IPS-NIHi7 (cell line): ENCODE results near the gene TOMM20.
"Not testable (repeated sequence)": the region's sequence is repeated elsewhere in the genome, so short reads cannot be mapped to it uniquely, and the experiment has no call there.

ENCODE experiments used
- DNase-seq: peaks from one replicate; pipeline ENCODE4 v3.0.0; 2012; ENCODE audit warnings: mixed read lengths; ENCODE audit errors: extremely low spot score

TOMM20 gene

DNA sequence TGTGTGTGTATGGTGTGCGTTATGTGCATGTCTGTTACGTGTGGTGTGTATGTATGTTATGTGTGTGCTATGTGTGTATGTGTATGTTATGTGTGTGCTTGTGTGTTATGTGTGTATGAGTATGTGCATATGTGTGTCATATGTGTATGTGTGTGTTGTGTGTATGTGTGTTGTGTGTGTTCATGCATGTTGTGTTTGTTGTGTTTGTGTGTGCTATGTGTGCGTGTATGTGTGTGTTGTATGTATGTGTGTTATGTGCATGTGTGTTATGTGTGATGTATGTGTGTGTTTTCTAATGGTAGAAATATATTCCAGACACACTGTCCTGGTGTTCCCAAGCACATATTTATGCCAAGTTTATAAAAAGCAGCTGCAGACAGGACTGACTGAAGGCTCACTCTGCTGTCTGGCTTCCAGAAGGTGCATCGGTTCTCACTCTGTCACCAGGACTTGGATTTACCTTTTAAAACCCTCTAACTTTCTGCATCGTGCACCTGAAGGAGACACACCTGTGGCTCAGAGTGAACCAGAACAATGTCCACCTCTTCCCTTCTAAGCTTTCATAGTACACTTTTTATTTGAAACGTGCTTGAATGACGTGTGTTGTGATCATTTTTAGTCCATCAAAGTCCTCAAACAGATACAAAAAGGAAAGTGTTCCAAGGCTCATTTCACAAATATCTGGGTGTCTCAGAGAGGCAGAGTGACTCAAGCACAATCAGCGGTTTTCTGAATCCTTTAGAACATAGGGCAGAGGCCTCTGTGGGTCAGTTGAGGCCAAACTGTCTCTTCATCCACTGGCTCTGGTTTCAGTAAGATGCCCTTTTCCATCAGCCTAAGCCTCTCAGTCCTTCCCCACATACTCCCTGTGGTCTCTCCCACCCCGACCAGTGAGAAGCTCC lies 49.9 kb downstream of the TOMM20 start:
- DNase-seq = no peak

DNA sequence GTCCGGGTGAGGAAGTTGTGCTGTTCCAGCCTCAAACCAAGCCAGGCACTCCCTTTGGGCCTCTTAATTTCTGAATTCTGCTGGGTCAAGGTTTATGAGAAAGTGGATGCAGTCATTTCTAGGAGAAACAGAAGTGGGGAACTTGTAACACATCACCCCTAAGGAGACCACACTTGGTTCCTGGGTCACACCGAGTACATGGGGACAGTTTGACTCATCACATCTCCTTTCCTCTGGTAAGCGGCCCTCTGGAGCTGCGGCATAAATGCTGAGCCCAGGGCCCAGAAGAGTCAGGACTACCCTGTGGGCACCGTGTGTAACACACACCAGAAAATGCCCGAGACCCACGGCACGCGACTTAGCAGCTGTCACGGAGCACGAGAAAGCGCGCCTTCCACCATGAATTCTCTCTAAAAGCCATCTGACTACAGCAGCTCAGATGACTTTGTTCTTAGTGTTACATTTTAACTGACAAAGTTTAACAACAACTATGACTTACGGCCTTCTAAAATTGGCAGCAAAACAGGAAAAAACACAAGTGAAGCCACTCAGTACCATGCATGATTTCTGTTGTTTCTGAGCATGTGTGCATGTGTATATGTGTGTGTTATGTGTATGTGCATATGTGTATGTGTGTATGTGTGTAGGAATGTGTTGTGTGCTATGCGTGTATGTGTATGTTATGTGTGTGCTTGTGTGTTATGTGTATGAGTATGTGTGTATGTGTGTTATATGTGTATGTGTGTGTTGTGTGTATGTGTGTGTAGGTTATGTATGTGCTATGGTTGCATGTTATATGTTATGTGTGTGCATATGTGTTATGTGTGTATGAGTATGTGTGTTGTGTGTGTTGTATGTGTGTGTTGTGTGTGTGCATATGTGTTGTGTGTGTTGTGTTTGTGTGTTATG lies 50.8 kb downstream of the TOMM20 start:
- DNase-seq = no peak

DNA sequence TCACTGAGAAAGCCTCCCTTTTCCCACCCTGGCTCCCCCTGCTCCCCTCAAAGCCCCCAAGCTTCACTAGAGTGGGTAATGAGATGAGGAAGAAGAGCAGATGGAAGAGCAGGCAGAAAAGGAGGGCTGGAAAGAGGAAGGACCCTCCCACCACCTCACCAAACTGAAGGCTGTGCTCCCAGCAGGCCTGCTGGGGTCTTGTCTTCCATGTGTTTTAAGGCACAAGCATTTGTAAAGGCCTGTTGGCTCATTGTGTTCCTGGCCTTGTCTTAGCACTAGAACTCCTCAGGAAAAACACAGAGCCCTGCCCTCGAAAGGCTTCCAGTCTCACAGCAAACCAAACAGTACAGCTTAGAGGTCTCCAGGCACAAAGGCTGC lies 51.5 kb downstream of the TOMM20 start:
- no peak for DNase-seq

DNA sequence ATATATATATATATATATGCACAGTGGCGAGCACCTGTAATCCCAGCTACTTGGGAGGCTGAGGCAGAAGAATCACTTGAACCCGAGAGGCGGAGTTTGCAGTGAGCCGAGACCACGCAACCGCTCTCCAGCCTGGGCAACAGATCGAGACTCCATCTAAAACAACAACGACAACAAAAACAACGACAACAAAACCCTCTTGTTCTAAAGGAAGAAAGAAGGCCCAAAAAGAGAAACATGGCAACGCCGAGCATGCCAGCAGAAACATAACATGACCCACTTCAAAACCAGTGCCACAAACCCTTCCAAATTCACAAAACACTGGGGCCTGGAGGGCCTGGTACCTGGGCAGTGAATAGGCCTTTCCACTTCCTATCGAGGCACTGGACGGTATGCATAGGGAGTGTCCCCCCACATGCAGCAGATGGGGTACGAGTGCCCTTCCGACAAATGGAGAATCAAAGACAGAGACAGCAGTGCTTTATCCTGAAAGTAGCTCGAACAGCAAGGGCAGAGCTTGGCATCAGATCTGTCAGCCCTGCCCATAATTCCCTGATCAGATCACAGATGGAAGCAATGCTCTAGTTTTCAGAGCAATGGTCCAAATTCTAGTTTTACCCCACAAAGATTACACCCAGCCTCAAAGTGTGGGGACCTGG lies 52.0 kb downstream of the TOMM20 start:
- no peak for DNase-seq

DNA sequence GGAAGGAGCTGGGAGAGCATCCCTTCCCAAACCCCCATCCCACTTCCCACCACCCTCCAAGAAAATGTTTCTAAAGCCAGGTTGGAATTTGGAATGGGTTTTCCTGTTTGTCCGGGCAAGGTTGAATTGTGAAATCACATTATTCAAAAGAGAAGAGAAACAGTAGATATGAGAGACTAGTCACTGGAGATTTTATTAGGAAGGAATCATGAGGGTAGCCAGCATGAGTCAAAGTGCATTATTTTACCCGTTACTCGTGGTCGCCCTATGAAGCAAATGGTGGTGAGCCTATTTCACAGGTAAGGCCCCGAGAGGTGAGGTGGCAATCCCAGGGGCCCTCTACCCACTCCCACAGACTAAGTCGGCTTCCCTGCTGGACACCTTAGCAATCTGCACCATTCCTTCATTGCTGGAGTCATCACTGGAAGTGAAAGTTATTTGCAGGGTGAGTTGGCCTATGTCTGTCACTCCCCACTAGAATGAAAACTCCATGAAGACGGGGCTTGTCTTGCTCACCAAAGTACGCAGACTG lies 52.8 kb downstream of the TOMM20 start:
- DNase-seq = no peak

DNA sequence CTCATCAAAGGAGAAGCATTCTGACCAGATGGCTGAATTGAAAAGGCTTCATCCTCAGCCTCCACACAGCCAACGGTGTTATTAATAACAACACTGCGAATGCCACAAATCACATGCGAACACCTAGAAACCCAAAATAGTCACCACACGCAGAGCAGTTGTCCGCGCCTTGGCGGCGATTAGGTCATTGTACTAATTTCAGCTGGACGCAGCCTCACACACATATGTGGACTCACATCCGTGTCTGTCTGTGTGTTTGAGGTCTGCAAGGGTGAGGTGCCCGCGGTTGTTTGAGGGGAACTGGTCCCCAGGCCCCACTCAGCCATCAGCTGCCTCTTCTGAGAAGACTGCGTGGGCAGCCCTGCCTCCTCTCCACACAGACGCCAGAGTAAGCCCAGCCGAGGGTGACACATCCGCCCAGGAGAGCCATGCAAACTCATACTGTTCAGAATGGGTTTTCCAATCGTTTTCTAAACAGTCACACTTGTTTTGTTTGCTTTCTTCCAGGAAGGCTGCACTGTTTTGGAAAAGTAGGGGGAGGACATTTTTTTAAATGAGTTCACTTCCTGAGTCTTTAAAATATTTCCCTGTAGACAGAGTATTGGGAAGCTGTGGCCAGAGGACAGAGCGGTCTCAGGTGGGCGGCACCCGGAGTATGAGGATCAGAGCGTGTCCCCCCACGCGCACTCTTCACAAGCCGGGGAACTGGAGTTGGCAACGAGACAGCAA lies 53.4 kb downstream of the TOMM20 start:
- DNase-seq = no peak

DNA sequence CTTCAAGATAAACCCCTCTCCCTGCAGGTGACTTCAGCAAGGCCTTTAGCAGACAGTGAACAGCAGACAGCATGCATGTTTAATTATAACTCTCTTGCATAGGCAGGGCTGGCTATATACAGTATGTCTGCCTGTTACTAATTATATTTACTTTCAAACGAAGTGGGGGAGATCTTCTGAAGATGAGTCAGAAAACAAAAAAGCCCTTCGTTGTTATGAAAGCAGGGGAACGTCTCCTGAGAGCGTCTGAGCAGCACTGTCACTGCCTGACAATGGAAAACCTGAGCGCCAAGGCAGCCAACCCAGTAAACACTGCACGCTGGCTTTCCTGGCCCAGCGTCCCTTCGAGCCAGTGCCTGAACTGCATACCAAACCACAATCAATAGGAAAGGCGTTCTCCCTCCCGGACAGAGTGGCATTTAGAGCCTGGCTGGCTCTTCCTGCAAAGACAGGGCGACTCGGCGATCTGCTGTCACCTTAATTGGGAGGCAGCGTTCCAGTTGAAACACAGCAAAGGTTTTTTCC lies 54.1 kb downstream of the TOMM20 start:
- no peak for DNase-seq

DNA sequence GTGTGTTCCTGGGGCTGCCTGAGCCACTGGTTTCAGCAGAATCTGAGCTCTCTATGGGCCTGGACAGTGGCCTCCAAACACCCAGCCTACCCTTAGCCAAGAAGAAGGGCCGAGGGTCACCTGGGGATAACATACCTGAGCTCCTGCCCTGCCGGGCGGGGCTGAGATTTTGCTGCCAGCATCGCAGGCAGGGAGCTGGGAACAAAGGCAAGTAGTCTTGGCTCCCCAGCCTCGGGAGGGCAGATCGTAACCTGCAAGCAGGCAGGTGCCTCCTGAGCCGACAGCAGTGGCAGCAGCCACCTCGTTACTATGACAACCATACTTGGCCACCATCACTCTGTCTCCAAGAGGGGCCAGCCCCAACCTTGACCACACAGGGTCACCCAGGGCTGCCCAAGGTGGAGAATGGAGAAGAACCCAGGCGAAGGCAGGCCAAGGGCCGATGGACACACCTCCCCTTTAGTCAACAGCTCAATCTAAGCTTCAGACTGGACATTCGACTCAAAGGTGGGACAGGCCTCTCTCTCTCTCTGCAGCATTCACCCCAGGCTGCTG lies 54.6 kb downstream of the TOMM20 start:
- DNase-seq = no peak

DNA sequence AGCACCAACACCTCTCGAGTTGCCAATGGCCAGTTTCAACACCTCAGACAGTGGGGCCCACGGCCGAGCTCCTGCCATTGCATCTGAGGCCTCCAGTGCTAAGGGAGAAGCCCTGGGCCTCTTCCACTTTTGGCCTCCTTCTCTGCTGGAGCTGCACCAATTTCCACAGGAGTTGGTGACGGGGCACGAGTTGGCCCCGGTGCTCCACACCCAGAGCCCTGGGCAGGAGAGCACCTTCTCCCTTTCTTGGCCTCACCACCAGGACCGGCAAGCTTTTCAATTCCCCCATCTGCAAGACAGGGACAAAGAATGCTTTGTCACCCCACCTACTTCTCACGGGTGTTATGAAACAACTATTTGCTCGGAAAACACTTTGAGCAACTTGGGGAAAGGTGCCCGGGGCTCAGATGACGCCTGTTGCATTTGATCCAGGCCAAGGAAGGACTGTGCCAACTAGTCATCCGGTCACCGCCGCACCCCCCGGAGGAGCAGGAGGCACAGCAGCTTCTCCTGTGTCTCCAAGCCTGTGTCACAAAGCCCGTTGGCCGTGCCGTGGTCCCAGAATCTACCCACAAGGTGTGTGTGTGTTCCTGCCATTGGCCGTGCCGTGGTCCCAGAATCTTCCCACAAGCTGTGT lies 55.2 kb downstream of the TOMM20 start:
- DNase-seq = no peak

DNA sequence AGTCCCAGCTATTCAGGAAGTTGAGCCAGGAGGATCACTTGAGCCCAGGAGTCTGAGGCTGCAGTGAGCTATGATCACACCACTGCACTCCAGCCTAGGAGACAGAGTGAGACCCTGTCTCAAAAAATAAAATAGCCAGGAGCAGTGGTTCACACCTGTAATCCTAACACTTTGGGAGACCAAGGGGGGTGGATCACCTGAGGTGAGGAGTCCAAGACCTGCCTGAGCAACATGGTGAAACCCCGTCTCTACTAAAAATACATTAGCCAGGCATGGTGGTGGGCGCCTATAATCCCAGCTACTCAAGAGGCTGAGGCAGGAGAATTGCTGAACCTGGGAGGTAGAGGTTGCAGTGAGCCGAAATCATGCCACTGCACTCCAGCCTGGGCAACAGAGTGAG lies 56.1 kb downstream of the TOMM20 start:
- not testable (repeated sequence) for DNase-seq

DNA sequence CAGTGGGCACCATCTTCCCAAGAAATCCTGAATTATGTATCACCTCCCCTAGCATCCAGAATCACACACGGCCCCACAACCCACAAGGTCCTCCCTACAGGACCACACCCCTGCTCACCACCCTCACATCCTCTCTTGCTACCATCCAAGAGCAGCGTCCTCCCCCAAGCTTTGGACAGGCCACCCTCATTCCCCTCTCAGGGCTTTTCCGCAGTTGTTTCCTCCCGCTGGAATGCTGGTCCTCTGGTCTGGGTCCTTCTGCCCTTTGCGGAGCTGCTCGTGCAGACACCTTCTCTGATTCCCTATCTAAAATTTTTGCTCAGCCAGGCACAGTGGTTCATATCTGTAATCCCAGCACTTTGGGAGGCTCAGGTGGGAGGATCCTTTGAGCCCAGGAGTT lies 56.5 kb downstream of the TOMM20 start:
- no peak for DNase-seq

DNA sequence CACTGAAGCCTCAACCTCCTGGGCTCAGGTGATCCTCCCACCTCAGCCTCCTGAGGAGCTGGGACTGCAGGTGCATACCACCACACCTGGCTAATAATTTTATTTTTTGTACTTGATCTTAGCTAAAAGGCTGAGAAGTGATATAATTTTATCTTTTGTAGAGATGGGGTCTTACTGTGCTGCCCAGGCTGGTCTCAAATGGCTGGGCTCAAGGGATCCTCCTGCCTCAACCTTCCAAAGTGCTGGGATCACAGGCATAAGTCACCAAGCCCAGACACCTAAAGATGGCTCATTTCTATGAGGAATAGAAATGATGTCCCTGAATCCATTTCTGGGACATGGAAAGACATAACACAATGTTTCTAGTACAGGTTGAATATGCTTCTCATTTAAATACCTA lies 57.8 kb downstream of the TOMM20 start:
- DNase-seq = no peak

DNA sequence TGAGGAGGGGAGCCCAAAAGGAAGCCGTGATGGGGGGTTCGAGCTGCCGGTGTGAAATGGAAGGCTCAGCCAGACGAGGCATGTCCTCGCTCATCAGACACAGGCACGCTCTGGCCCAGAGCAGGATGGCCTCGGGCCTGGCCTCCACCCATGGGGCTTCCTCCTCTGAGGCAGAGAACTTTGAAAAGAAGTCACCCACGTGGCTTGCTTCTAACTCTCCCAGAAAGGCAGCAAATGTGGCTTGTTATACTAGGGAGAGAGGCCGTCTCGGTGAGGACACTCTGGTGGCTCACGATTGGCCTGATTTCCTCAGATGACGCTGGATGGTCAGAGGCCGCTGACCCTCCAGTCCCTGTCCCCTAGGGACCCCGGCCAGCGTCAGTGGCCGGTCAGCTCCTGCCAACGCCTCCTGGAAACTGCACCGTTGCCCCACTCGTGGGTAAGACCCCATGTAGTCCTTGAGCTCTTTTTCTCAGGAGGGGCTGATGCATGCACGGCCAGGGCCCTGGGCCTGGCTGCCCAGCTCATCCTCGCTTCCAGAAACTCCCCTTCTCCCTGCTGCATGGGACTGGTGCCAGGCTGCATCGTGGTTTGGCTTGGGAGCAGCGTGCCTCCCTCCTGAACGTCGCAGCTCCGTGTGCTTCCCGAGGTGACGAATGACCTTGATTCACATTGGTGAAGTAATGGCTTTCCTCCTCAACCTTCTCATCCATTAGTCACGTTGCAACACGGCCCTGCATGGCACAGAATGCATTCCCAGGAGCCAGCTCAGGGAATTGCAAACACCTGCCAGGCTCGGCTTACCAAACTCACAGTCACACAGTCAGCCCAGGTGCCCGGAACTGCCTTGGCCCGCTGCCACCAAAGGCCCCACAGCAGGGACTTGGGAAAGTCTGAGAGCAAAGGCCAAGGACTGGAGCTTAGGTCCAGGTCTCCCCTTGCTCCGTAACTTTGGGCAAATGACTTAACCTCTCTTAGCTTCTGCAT lies 58.8 kb downstream of the TOMM20 start:
- DNase-seq = no peak

DNA sequence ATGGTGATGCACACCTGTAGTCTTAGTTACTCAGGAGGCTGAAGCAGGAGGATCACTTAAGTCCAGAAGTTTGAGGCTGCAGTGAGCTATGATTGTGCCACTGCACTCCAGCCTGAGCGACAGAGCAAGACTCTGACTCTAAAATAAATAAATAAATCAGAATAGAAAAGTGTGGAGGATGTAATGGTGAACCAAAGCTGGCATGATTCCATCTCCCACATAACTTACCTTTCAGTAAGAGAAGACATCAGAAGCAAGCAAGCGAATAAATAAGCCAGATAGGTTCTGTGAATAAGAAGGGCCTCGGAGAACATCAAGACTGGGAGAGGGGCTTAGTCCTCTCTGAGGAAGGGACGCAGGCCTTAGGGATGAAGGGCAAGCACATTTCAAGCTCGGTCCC lies 59.5 kb downstream of the TOMM20 start:
- DNase-seq = no peak

DNA sequence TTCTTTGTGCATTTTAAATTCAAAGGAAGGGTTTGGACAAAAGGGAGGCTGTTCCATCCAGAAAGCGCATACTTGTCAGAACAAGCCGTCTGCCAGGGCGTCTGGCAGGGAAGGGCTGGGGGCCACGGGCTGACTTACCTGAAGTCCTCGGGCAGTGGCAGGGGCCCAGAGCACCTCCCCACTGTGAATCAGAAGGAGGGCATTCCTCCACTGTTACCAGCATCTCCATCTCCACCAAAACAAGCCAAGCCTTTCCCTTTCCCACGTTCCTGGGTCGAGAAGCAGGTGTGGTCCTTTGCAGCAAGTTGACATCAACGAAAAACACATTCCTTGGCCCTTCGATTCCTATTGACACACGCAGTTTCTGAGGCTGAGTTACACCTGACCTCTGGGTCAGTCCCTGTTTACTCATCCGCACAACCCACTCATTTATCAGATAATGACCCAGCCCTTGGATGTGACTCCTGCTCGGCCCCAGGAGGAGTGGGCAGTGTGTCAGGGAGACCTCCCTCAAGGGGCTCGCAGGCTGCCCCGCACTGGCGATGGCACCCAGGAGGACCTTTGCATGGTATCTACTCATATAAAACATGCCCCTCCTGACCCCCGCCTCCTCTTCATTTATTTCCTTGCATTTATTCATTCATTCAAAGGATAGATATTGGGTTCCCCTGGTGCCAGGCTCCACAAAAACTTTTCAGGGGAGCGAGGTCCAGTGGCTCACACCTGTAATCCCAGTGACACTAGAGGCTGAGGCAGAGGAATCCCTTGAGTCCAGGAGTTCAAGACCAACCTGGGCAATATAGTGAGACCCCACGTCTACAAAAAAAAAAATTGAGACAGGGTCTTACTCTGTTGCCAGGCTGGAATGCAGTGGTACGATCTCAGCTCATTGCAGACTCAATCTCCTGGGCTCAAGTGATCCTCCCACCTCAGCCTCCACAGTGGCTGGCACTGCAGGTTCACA lies 60.2 kb downstream of the TOMM20 start:
- no peak for DNase-seq

DNA sequence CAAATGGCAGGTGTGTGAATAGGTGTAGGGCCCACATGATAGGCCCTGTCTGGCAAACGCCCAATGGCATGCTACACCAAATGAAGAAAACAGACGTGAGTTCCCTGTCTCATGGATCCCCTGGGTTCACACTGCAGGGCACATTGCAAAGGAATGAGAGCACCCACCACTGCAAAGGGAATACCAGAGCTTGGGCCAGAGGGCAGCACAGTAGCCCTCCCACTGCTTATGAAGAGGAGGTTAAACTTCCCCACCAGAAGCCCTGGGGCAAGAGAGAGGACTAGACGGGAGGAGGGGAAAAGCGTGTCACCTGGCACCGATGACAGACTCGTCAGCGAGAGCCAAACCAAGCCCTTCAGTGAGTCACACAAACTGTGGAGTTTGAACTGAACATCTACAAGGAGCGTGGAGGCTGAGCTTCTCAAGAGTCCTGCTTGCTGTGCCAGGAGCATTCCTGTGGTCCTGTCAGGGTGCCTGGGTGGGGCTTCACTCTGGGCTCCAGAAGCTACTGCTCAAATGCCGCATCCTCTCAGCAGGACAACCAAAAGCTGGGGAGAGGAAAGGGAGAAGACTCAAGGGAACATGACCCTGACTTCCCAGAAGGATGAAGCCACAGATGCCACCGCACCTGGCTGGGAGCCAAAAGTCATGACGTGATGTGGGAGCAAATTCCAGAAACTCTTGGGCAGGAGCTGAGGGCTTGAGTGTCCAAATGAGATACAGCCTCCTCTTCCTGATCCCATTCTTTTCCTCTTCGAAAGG lies 61.1 kb downstream of the TOMM20 start:
- DNase-seq = no peak
